Activated naive CD4-positive, alpha-beta T cell treated with anti-CD3 and anti-CD28 coated beads, Interleukin-2, amount 50 U/mL, for 72 hours (primary cell): ENCODE measurements around the gene C11orf68. TPM values are rescaled to one million over a fixed set of nuclear protein-coding genes. Genes with fewer than 3 reads are reported as not detected.
A peak's percentile ranks its signal among the peaks of the same experiment; 100 is the strongest.

Experiments used
- ATAC-seq, 2 donors: fragments of 150-1000 bp; cut with Tn5 transposase; 2 replicates each; pipeline ENCODE4 v1.10.0; 2021; ENCODE audit warnings: mild to moderate bottlenecking in 2 of 2, moderate library complexity in 2 of 2
- DNase-seq, 2 donors: peaks; one replicate each; pipeline ENCODE4 v3.0.0; 2021 to 2022; ENCODE audit warnings: low spot score in 2 of 2
- H3K27ac Mint-ChIP-seq, 2 donors: one replicate each; pipeline ENCODE4 v1.8.0; 2022; ENCODE audit warnings: mild to moderate bottlenecking in 2 of 2, mixed read lengths in 2 of 2
- H3K36me3 Mint-ChIP-seq, 2 donors: one replicate each; pipeline ENCODE4 v1.8.0; 2022; ENCODE audit warnings: mixed read lengths in 2 of 2
- H3K9me3 Mint-ChIP-seq, 2 donors: one replicate each; pipeline ENCODE4 v1.8.0; 2022; ENCODE audit warnings: mixed read lengths in 2 of 2
- total RNA-seq, 2 donors: library from RNA; stranded (reverse); gene quantifications; one replicate each; pipeline ENCODE4 v1.2.3, GENCODE V29; 2022

C11orf68 gene
- total RNA-seq, 2 donors from 2014 or later: 17.6 to 28.6 TPM

GRCh38 chr11:65947133-65947532 is 28.3 kb upstream of the C11orf68 start:
- H3K9me3 Mint-ChIP-seq: no peaks in the 10 kb centered on the region
- no peak for DNase-seq
- peak overlapping the region in 1 of 2 donors; percentile 85 for H3K27ac Mint-ChIP-seq
- no peak for ATAC-seq
- H3K36me3 Mint-ChIP-seq: no peaks in the 10 kb centered on the region

GRCh38 chr11:65946655-65947054 is 27.8 kb upstream of the C11orf68 start:
- H3K27ac Mint-ChIP-seq: no peak overlapping the region
- no peak for DNase-seq
- no peaks in the 10 kb centered on the region for H3K36me3 Mint-ChIP-seq
- no peaks in the 10 kb centered on the region for H3K9me3 Mint-ChIP-seq
- ATAC-seq: no peak

- Mint-ChIP-seq H3K27ac (peak overlapping the region in 1 of 2 donors; percentile 81), H3K36me3 (no peaks in the 10 kb centered on the region), H3K9me3 (no peaks in the 10 kb centered on the region)
- ATAC-seq (no peak), DNase-seq (no peak)
These were observed 27.2 kb upstream of the C11orf68 start for GRCh38 chr11:65945941-65946558.

GRCh38 chr11:65945430-65945911 is 26.6 kb upstream of the C11orf68 start, which contains the start of gene TSGA10IP:
Gene TSGA10IP (plus strand): TSS chr11:65945480. CDS start chr11:65945676, 196 bp downstream.
- DNase-seq: no peak
- peak within 1 kb of the TSS in 1 of 2 donors; percentile 81 for H3K27ac Mint-ChIP-seq
- no peaks in the 10 kb centered on the region for H3K9me3 Mint-ChIP-seq
- ATAC-seq: no peak
- no peaks in the 10 kb centered on the region for H3K36me3 Mint-ChIP-seq

GRCh38 chr11:65944767-65945166 is 25.9 kb upstream of the C11orf68 start:
- H3K27ac Mint-ChIP-seq: no peak overlapping the region
- DNase-seq: no peak
- no peak for ATAC-seq
- no peaks in the 10 kb centered on the region for H3K9me3 Mint-ChIP-seq
- no peaks in the 10 kb centered on the region for H3K36me3 Mint-ChIP-seq

GRCh38 chr11:65944191-65944590 is 25.3 kb upstream of the C11orf68 start:
- Mint-ChIP-seq H3K27ac (no peak overlapping the region), H3K9me3 (no peaks in the 10 kb centered on the region), H3K36me3 (no peaks in the 10 kb centered on the region)
- ATAC-seq (no peak), DNase-seq (no peak)

GRCh38 chr11:65942531-65942930 is 23.7 kb upstream of the C11orf68 start:
- peak overlapping the region in 1 of 2 donors; percentile 78 for H3K27ac Mint-ChIP-seq

GRCh38 chr11:65941720-65942310 is 23.0 kb upstream of the C11orf68 start:
- H3K27ac Mint-ChIP-seq: peak overlapping the region; percentile 28 to 78
- no peak for ATAC-seq

More at GRCh38 chr11:65942531-65942930, 23.7 kb upstream of the C11orf68 start:
- no peaks in the 10 kb centered on the region for H3K36me3 Mint-ChIP-seq
- DNase-seq (no peak), ATAC-seq (no peak)
- no peaks in the 10 kb centered on the region for H3K9me3 Mint-ChIP-seq

GRCh38 chr11:65937766-65938165 is 18.9 kb upstream of the C11orf68 start:
- Mint-ChIP-seq H3K9me3 (no peaks in the 10 kb centered on the region), H3K36me3 (no peaks in the 10 kb centered on the region), H3K27ac (no peak overlapping the region)
- ATAC-seq (no peak), DNase-seq (no peak)

More at GRCh38 chr11:65941720-65942310, 23.0 kb upstream of the C11orf68 start:
- DNase-seq: no peak
- Mint-ChIP-seq H3K9me3 (no peaks in the 10 kb centered on the region), H3K36me3 (no peaks in the 10 kb centered on the region)

- H3K36me3 Mint-ChIP-seq: no peaks in the 10 kb centered on the region
- ATAC-seq: no peak
These were observed 15.2 kb upstream of the C11orf68 start for GRCh38 chr11:65934014-65934413.

GRCh38 chr11:65932558-65932919 is 13.7 kb upstream of the C11orf68 start:
- Mint-ChIP-seq H3K27ac (peak overlapping the region in 1 of 2 donors; percentile 49), H3K9me3 (no peaks in the 10 kb centered on the region)
- no peak for DNase-seq

More at GRCh38 chr11:65934014-65934413, 15.2 kb upstream of the C11orf68 start:
- Mint-ChIP-seq H3K27ac (no peak overlapping the region), H3K9me3 (no peaks in the 10 kb centered on the region)
- no peak for DNase-seq

GRCh38 chr11:65931773-65932557 is 13.1 kb upstream of the C11orf68 start:
- H3K9me3 Mint-ChIP-seq: no peaks in the 10 kb centered on the region
- ATAC-seq: no peak
- H3K27ac Mint-ChIP-seq: peak overlapping the region in 1 of 2 donors; percentile 49
- no peaks in the 10 kb centered on the region for H3K36me3 Mint-ChIP-seq
- no peak for DNase-seq

More at GRCh38 chr11:65932558-65932919, 13.7 kb upstream of the C11orf68 start:
- ATAC-seq: no peak
- H3K36me3 Mint-ChIP-seq: no peaks in the 10 kb centered on the region

- Mint-ChIP-seq H3K9me3 (no peaks in the 10 kb centered on the region), H3K27ac (peak overlapping the region; percentile 92), H3K36me3 (no peaks in the 10 kb centered on the region)
- DNase-seq (no peak), ATAC-seq (peak in 1 of 2 donors; percentile 6)
These were observed 9.8 kb upstream of the C11orf68 start for GRCh38 chr11:65928667-65929066.

- peak; percentile 88 to 90 for ATAC-seq
- H3K9me3 Mint-ChIP-seq: no peaks in the 10 kb centered on the region
These were observed 9.1 kb upstream of the C11orf68 start for GRCh38 chr11:65927904-65928397.

GRCh38 chr11:65925397-65925796 is 6.5 kb upstream of the C11orf68 start:
- ATAC-seq: no peak
- no peaks in the 10 kb centered on the region for H3K9me3 Mint-ChIP-seq
- H3K27ac Mint-ChIP-seq: no peak overlapping the region
- no peaks in the 10 kb centered on the region for H3K36me3 Mint-ChIP-seq
- DNase-seq: no peak

More at GRCh38 chr11:65927904-65928397, 9.1 kb upstream of the C11orf68 start:
- Mint-ChIP-seq H3K36me3 (no peaks in the 10 kb centered on the region), H3K27ac (peak overlapping the region; percentile 92)
- DNase-seq: peak; percentile 57 to 64

- Mint-ChIP-seq H3K27ac (peak overlapping the region in 1 of 2 donors; percentile 33), H3K9me3 (no peaks in the 10 kb centered on the region), H3K36me3 (peaks cover 0 to 5% of the 10 kb centered on the region in 2 donors)
- ATAC-seq: no peak
- no peak for DNase-seq
These were observed 3.7 kb upstream of the C11orf68 start for GRCh38 chr11:65922565-65922964.

GRCh38 chr11:65921876-65922275 is 3.0 kb upstream of the C11orf68 start:
- no peaks in the 10 kb centered on the region for H3K9me3 Mint-ChIP-seq
- no peak overlapping the region for H3K27ac Mint-ChIP-seq
- no peak for ATAC-seq
- H3K36me3 Mint-ChIP-seq: peaks cover 0 to 9% of the 10 kb centered on the region in 2 donors
- DNase-seq: no peak
